DND-41 (cell line): Measurements from ENCODE around the gene PKHD1.
"Not testable (repeated sequence)": the region's sequence is repeated elsewhere in the genome, so short reads cannot be mapped to it uniquely, and the experiment has no call there.

Experiments
- CTCF ChIP-seq: IDR thresholded peaks from 2 replicates; pipeline ENCODE4 v1.5.1; 2012; ENCODE audit warnings: borderline replicate concordance, low read length, moderate library complexity, mild to moderate bottlenecking; ENCODE audit not compliant: poor library complexity, severe bottlenecking; ENCODE audit errors: extremely low read depth
- EZH2 ChIP-seq: IDR thresholded peaks from 3 replicates; pipeline ENCODE4 v1.6.1; 2012; ENCODE audit warnings: borderline replicate concordance, low read depth, mild to moderate bottlenecking, moderate library complexity, low read length, inconsistent platforms; ENCODE audit not compliant: severe bottlenecking

- TF ChIP-seq CTCF, EZH2: not testable (repeated sequence)
Observed at GRCh38 chr6:51922479-51922878, 164.9 kb downstream of the PKHD1 start.
